Activated gamma-delta T cell (primary cell): ENCODE results near the gene SNAP29.
A peak's percentile ranks its signal among the peaks of the same experiment; 100 is the strongest.
"Not testable (repeated sequence)": the region's sequence is repeated elsewhere in the genome, so short reads cannot be mapped to it uniquely, and the experiment has no call there.

Experiments
- DNase-seq: peaks from one replicate; lab custom pipeline; 2025; lab: John Stamatoyannopoulos, UW
- total RNA-seq, 2 donors: gene quantifications; one replicate each; lab custom pipeline; 2026; lab: John Stamatoyannopoulos, UW

Gene SNAP29
- total RNA-seq, result 38.0 to 44.2 reads per million in 2 donors

DNA sequence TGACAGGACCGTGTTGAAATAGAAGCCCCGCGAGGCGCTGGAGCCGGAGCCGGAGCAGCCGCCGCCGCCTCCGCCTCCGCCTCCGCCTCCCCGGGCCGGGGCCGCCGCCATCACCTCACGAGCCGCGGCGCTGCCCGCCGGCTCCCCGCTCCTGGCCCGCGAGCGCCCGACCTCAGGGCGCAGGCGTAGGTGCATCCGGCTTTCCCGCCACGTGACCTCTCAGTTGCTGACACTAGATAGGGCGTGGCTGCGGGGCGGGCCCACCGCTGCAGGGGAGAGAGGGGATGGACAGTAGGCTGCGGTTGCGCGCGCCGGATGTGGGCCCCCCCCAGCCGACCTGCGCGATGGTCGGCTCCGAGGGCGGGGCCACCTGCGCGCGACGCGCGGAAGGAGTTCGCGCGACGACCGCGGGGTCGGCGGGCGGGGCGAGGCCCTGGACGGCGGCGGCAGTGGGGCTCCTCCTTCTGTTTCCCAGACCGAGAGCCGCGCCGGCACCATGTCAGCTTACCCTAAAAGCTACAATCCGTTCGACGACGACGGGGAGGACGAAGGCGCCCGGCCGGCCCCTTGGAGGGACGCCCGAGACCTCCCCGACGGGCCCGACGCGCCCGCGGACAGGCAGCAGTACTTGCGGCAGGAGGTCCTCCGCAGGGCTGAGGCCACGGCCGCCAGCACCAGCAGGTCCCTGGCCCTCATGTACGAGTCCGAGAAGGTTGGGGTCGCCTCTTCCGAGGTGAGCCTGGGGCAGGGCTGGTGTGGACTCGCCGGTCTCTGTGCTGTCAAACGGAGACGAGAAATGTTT is at the start of gene SNAP29, which contains the start of gene PI4KA:
SNAP29 (plus strand) TSS at position 393 of the 802 bp plus-strand sequence; CDS start at position 497, 104 bp downstream.
PI4KA (minus strand) TSS at position 197 of the 802 bp plus-strand sequence; CDS start at position 111, 86 bp downstream.
- peak; percentile 98 for DNase-seq

DNA sequence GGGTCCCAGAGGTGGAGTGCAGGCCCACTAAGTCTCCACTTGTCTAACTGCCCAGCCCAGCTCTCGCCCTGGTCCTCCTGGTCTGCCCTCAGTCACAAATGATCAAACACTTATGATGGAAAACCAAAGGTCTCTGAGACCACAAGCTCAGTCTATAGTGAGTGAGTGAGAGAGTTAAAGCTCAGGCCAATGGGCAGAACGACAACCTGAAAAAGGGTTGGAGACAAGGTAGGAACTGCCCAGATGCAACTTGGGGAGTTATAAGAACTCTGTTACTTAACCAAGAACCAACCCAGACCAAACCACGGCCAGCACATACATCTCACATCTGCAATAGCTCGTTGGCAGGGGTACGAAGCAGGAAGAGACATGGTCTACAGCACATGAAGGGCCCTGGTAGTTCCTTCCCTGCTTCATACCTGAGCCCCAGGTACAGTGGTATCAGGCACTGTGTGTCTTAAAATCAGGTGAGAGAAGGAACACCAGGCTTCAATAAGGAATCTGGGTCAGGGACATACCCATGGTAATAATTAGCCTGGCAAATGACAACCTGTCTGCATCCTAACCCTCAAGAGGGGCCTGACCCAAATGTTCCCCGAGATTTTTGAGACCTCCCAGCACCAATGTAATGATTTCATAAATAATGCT is 49.1 kb upstream of the SNAP29 start:
- no peak for DNase-seq

DNA sequence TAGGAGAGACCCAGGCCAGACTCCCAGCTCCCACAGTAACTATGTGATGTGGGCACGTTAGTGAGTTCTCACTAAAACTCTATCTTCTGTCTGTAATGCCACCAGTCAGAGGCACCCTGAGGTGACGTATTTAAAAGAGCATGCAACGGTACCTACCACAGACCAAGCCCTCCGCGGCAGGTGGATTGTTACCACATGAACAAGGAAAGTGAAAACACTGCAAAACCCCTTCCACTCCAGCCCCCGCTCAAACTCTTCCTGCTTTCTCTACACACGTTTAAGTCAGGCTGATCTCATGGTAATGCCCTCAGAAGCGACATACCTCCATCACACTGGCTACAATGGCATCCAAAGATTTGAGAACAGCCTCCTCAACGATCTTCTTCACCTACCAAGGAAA is 48.2 kb upstream of the SNAP29 start:
- no peak for DNase-seq

DNA sequence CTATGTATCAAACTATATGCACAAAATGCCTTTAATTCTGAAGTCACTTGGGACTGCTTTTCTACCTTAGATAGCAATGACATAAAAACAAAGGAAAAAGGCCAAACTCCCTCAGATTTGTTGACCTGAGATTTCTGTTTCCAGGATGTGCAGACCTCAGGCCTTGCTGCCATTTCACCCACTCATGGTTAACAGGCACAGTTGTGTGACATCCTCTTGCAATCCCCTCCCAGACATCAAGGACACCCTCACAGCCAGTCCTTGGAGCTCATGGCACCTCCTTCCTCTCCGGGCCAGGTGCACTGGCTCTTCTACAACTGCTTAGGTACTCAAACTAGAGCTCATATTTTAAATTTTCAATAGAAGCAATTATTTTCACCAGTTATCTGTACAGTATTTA is 47.6 kb upstream of the SNAP29 start:
- DNase-seq, result no peak

DNA sequence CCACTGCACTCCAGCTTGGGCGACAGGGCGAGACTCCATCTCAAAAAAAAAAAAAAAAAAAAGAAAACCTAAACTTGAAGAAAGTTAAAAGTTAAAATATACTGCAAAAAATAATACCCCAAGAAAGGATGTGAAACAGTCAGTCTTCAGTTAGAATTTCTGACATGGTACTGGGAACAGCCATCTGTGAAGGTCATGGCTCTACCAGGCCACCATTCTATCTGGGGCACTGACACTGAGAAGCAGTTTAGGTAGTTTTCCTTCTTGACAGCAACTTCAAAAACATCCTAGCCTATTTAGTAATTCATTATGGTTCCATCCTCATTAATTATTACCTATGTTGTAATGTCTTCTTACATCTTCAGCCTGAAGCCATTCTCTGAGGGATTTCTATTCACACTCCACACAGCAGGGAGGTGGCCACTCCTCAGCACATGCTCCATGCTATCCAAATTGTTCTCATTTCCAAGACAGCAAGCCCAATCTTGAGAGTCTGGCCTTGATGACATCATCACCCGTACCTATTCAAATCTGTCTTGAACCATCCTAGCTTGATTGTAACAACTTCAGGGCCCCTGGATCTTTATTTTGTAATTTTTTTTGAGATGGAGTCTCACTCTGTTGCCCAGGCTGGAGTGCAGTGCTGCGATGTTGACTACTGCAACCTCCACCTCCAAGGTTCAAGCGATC is 46.7 kb upstream of the SNAP29 start:
- DNase-seq, result no peak

DNA sequence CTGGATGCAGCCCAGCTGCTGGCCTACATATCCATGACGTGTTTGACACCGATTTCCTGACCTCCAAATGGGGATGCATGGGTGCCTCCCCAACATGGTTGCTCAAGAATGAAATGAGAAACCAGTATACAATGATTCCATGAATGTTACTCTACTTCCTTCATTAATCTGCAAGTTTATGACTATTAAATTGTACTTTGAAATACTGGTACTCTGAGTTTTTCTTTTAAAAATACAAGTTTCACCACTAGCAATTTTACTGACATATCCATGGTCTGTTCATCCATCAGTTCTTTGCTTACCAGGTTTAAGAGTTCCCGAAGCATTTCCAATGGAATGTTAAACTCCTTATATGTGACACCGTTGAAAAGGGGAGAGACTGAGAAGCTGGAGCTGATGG is 45.8 kb upstream of the SNAP29 start:
- no peak for DNase-seq

DNA sequence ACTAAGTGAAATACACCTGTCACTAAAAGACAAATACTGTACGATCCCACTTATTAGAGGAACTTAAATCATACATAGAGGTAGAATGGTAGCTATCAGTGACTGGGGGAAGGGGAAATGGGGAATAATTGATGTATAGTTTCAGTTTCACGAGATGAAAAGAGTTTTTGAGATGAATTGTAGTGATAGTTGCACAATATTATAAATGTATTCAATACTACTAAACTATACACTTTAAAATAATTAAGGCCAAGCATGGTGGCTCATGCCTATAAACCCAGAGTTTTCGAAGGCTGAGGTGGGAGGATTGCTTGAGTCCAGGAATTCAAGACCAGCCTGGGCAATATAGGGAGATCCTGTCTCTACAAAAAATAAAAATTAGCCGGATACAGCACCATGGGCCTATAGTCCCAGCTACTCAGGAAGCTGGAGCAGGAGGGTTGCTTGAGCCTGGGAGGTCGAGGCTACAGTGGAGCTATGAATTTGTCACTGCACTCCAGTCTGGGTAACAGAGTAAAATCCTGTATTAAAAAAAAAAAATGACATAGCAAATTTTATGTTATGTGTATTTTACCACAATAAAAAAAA is 44.5 kb upstream of the SNAP29 start:
- no peak for DNase-seq

DNA sequence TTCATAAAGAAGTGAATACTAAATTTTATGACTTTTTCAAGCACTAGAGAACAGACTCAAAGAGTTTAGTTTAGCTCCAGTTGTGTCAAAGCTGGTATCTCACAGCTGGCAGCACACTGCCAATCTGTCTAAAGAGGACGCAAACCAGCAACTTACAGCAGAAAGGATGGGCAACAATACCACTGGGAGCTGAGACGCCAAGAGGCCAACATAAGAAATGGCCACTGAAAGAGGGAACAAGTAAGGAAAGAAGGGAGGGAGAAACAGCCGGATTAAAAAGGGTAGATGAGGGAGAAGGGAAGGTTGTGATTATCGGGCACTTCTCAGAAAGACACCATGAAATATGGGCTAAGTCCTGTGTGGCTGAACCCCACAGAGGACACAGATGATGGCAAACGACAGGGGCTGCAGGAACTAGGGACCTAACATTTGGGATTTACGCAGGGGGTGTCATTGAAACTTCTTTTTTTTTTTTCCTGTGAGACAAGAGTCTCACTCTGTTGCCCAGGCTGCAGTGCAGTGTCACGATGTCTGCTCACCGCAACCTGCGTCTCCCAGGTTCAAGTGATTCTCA is 43.2 kb upstream of the SNAP29 start:
- no peak for DNase-seq

DNA sequence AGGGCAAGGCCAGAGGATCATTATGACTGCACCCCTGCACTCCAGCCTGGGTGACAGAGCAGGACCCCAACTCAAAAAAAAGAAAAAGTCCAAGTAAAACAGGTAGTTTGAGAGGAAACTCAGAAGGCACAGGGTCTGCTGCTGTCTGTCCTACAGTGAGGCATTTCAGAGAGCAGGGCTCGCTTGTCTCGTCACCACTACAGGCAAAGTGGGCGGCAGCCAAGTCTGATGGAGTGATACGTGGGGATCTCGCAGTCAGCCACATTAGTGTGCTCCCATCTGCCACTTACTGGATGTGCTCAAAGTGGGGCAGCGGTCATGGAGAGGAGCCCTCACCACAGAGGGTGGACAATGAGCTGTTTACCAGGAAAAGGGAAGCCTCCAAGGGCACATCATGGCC is 42.2 kb upstream of the SNAP29 start:
- DNase-seq, result no peak

DNA sequence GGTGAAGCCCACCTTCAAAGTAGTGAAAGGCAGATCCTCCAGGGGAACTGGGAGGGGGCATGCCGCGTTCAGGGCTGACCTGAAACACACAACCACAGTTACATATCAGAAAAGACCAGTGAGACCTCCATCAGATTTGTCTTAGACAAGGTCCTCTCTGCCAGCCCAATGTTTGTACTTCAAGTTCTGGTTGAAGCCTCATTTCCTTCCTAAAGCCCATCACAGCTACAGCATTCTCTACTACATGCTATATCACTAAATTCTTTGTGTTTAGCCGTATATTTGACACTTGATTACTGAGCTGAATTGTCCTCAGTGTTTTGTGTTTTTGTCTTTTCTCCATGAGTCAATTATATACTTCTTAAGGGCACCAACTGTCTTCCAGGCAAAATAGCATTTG is 40.3 kb upstream of the SNAP29 start:
- DNase-seq, result no peak

DNA sequence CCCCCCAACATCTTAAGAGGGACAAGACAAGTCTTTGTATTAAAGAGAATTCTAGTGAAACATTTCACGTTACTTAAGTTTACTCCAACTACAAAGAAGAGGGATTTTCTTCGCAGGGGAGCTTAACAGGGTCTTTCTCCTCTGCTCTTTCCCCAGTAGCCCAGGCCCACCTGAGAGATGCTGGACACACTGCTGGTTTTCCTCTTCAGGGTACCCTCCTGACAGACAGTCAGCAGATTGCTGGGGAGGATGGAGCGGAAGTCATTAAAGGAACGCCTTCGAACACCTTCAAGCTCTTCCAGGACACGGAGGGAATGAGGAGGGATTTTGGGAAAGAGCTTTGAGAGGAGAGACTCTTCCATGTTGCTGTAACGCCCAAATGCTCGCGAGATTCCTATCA is 39.3 kb upstream of the SNAP29 start:
- DNase-seq, result no peak

DNA sequence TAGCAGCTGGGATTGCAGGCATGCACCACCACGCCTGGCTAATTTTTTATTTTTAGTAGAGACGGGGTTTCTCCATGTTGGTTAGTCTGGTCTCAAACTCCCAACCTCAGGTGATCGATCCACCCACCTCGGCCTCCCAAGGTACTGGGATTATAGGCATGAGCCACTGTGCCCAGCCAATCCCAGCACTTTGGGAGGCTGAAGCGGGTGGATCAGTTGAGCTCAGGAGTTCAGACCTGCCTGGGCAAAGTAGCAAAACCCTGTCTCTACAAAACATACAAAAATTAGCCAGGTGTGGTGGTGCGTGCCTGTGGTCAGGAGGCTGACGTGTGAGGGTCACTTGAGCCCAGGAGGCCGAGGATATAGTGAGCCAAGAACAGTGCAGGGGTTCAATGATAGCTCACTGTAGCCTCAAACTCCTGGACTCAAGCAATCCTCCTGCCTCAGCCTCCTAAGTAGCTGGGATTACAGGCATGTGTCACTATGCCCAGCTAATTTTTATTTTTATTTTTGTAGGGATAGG is 37.0 kb upstream of the SNAP29 start:
- not testable (repeated sequence) for DNase-seq

DNA sequence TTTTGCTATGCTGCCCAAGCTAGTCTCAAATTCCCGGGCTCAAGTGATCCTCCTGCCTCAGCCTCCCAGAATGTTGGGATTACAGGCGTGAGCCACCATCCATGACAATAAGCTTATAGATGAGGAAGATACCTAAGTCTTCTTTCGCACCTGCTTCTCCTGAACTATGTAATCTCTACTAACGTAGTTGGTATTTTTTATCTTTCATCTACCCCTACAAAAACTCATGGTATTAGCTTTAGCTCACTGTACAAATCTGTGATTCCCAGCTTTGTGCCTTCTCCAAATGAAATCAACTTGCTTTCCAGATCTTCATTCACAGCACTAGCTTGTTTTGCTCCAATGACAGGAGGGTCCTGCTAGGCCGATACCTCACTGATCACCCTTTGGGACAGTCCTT is 36.6 kb upstream of the SNAP29 start:
- no peak for DNase-seq

DNA sequence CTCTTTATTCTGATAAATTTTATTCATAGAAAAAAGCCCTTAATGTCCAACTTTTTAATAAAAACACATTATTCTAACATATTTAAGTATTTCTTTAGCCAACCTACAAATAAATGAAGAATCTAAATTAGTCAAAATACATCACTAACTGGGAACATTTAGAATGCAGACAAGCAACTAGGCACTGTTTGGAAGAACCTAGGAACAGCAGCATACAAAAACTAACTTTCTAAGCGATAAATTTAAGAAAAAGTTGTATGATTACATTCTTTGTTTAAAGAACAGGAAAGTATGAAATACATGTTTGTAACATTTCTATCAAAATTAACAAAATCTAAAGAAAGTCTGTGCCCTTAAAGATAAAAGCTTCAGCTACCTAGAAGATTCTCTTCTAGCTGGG is 35.5 kb upstream of the SNAP29 start:
- DNase-seq, result no peak

DNA sequence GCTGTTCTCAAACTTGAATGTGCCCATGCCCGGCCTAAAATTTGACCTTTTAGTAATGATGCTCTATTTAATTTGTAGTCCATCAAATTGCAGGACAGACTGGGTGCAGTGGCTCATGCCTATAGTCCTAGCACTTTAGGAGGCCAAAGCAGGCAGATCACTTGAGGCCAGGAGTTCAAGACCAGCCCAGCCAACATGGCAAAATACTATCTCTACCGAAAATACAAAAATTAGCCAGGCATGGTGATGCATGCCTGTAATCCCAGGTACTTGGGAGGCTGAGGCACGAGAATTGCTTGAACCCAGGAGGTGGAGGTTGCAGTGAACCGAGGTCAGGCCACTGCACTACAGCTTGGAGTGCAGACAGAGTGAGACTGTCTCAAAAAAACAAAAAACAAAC is 33.6 kb upstream of the SNAP29 start:
- not testable (repeated sequence) for DNase-seq

DNA sequence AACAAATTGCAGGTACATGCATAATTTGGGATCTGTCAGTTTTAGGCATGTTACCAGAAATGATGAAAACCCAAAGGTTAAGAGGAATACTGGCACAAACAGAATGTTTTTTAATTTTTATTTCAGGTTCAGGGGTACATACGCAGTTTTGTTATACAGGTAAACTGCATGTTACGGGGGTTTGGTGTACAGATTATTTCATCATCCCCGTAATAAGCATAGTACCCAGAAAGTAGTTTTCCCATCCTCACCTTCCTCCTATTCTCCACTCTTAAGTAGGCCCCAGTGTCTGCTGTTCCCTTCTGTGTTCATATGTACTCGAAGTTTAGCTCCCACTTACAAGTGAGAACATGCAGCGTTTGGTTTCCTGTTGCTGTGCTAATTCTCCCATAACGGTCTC is 33.2 kb upstream of the SNAP29 start:
- no peak for DNase-seq

DNA sequence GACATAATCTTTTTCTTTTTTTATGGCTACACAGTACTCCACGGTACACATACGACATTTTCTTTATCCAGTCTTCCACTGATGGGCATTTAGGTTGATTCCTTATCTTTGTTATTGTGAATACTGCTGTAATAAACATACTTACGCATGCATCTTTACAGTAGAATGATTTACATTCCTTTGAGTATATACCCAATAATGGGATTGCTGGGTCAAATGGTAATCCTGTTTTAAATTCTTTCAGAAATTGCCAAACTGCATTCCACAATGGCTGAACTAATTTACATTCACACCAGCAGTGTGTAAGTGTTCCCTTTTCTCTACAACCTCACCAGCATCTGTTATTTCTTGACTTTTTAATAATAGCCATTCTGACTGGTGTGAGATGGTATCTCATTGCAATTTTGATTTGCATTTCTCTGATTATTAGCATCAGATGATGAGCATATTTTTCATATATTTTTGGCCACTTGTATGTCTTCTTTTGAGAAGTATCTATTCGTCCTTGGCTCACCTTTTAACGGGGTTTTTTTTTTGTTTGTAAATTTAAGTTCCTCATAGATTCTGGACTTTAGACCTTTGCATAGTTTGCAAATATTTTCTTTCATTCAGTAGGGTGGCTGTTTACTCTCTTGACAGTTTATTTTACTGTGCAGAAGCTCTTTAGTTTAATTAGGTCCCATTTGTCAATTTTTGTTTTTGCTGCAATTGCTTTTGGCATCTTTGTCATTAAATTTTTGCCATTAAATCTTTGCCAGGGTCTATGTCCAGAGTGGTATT is 32.2 kb upstream of the SNAP29 start:
- not testable (repeated sequence) for DNase-seq

DNA sequence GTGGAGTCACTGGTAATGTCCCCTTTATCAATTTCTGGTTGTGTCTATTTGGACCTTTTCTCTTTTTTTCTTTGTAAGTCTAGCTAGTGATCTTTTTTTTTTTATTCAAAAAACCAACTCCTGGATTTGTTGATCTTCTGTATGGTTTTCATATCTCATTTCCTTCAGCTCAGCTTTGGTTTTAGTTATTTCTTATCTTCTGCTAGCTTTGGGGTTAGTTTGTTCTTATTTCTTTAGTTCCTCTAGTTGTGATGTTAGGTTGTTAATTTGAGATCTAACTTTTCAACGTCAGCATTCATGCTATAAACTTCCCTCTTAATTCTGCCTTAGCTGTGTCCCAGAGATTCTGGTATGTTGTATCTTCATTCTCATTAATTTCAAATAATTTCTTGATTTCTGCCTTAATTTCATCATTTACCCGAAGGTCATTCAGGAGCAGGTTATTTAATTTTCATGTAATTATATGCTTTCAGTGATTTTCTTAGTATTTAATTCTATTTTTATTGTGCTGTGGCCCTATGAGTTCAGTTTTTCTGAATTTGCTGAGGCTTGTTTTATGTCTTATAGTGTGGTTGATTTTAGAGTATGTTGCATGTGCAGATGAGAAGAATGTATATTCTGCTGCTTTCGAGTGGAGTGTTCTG is 29.2 kb upstream of the SNAP29 start:
- no peak for DNase-seq

DNA sequence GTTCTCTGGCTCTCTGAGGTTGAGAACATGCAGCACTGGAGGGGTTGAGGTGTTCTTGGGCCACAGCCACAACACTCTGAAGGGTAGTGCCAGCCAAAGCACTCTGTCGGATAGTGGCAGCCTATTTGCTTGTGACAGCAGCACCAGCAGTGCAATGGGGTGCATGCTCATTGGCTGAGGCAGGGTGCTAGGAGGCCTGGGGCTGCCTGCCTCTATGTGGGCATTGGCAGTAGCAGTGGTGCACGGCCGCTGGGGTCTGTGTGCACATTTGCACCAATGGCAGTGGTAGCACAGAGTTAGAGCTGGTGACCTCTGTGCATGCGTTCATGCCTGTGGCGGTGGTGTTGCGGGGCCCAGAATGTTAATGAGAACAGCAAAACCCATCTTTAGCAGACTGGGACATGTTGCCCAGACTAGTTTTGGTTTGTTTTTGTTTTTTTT is 25.6 kb upstream of the SNAP29 start:
- DNase-seq, result no peak

DNA sequence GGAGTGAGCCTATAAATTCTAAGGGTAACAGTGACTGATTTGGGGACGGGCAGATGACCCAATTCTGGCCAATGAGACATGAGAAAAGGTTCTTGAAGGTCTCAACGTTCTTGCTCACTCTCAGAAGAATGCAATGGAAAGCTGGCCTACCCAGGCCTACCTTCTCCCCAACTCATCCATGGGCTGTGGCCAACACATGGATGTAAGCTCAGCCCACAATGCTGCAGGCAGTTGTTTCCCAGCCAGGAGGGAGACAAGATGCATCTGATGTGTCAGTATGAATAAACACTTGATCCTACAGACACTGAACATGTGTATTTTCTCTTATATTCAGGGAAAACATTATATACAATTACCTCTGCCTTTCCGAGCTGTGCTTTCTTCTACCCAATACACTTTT is 24.6 kb upstream of the SNAP29 start:
- DNase-seq, result no peak
